ENCODE data around the gene ANKS1B. TPM values are rescaled to one million over a fixed set of nuclear protein-coding genes. Genes with fewer than 3 reads are reported as not detected.

Gene ANKS1B
- total RNA-seq, 1 experiment from 2014 or later = 0.54 TPM

DNA sequence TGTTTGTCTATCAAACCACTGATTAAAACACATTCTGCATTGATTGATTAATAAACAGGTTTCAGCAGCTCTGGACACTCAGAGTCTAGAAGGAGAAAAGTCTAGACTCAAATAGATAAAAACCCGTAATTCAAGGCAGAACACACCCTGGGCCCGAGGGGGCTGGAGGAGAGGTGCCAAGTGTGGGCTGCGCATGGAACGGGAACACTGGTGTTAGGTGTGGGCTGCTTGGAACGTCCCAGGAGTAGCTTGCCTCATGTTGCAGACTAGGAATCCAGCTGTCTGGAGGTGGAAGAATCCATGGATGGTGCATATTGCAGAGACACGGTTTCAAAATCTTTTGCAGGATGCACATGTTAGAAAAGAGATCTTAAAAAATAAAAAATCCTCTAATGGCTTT is 1116.7 kb downstream of the ANKS1B start:
- TF ChIP-seq, protein P1, sequence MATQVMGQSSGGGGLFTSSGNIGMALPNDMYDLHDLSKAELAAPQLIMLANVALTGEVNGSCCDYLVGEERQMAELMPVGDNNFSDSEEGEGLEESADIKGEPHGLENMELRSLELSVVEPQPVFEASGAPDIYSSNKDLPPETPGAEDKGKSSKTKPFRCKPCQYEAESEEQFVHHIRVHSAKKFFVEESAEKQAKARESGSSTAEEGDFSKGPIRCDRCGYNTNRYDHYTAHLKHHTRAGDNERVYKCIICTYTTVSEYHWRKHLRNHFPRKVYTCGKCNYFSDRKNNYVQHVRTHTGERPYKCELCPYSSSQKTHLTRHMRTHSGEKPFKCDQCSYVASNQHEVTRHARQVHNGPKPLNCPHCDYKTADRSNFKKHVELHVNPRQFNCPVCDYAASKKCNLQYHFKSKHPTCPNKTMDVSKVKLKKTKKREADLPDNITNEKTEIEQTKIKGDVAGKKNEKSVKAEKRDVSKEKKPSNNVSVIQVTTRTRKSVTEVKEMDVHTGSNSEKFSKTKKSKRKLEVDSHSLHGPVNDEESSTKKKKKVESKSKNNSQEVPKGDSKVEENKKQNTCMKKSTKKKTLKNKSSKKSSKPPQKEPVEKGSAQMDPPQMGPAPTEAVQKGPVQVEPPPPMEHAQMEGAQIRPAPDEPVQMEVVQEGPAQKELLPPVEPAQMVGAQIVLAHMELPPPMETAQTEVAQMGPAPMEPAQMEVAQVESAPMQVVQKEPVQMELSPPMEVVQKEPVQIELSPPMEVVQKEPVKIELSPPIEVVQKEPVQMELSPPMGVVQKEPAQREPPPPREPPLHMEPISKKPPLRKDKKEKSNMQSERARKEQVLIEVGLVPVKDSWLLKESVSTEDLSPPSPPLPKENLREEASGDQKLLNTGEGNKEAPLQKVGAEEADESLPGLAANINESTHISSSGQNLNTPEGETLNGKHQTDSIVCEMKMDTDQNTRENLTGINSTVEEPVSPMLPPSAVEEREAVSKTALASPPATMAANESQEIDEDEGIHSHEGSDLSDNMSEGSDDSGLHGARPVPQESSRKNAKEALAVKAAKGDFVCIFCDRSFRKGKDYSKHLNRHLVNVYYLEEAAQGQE (IDR thresholded peaks at IDR 0.05; ENCODE audit: low read depth) = no peak
- no peak for TF ChIP-seq FOSL1 (IDR thresholded peaks at IDR 0.05; ENCODE audit: low read depth)
- no peak for TF ChIP-seq JUND (IDR thresholded peaks at IDR 0.05)
- TF ChIP-seq MAX (IDR thresholded peaks at IDR 0.05) = no peak
- no peak for TF ChIP-seq POLR2AphosphoS5 (IDR thresholded peaks at IDR 0.05; ENCODE audit: low read depth, low read length)
- TF ChIP-seq ZNF274 (IDR thresholded peaks at IDR 0.05; ENCODE audit: low read depth, low read length) = no peak
- TF ChIP-seq ELF1 (IDR thresholded peaks at IDR 0.05; ENCODE audit: borderline replicate concordance, low read depth) = no peak
- TF ChIP-seq YY1 (IDR thresholded peaks at IDR 0.05; ENCODE audit: extremely low read depth, insufficient replicate concordance, low read depth, low read length) = no peak
- TF ChIP-seq SIN3A (IDR thresholded peaks at IDR 0.05; ENCODE audit: low read depth) = no peak
- TF ChIP-seq POLR2A (IDR thresholded peaks at IDR 0.05; ENCODE audit: borderline replicate concordance, extremely low read depth, insufficient read depth, insufficient read length) = no peak
- TF ChIP-seq EZH2 (IDR thresholded peaks at IDR 0.05) = no peak
- no peak for TF ChIP-seq SP1 (IDR thresholded peaks at IDR 0.05; ENCODE audit: low read depth)
- TF ChIP-seq CEBPB (IDR thresholded peaks at IDR 0.05; ENCODE audit: low read depth) = no peak

More for the DNA sequence above, 1116.7 kb downstream of the ANKS1B start:
- no peak overlapping the region for H2AFZ ChIP-seq (ENCODE audit: low read depth, low read length, poor library complexity, severe bottlenecking)
- no peaks in the 10 kb centered on the region for H3K9me3 ChIP-seq (ENCODE audit: control insufficient read depth in 1 of 2, insufficient read depth in 1 of 2, low read depth in 1 of 2, low read length in 2 of 2)
- no peaks in the 10 kb centered on the region for H3K9me2 ChIP-seq (ENCODE audit: insufficient read depth)
- ChIA-PET CTCF (no interaction called here), RAD21 (ENCODE audit: low non-redundant PET in 1 of 2, low total read pairs in 2 of 2, uncharacterized antibody in 2 of 2, unreplicated experiment in 2 of 2) (no interaction called here), POLR2A (no interaction called here)
- no peak overlapping the region for H3K27ac ChIP-seq (ENCODE audit: low read depth, low read length)
- H3K36me3 ChIP-seq (ENCODE audit: control insufficient read depth in 1 of 2, insufficient read depth in 2 of 2, low read length in 2 of 2) = no peaks in the 10 kb centered on the region
- peaks cover 58% of the 10 kb centered on the region for H3K27me3 ChIP-seq (ENCODE audit: insufficient read depth, low read length)
- no peak overlapping the region for H3K4me2 ChIP-seq (ENCODE audit: low read length)
- no peaks in the 10 kb centered on the region for H4K20me1 ChIP-seq (ENCODE audit: insufficient read depth)
- ATAC-seq (no peak), DNase-seq (ENCODE audit: low read depth, low spot score) (no peak)
- BruUV-seq (replicated peaks) = no TSS peak
- H3K79me2 ChIP-seq (ENCODE audit: insufficient read depth, low read length) = no peaks in the 10 kb centered on the region
- intact Hi-C loops (cut with micrococcal nuclease) = no loop called here
- no peak overlapping the region for H3K9ac ChIP-seq (ENCODE audit: low read length)
- H3K4me3 ChIP-seq (replicated peaks in 1 of 2; ENCODE audit: low read depth in 1 of 2, low read length in 2 of 2) = no peak overlapping the region
- no peaks in the 10 kb centered on the region for H3K4me1 ChIP-seq (ENCODE audit: control insufficient read depth in 1 of 2, insufficient read depth in 2 of 2, low read length in 2 of 2)

Data from HCT116 (cell line).